ENCODE data around the gene ADGRD1. TPM values are rescaled to one million over a fixed set of nuclear protein-coding genes. Genes with fewer than 3 reads are reported as not detected.

Gene ADGRD1
- polyA plus RNA-seq, 1 of the 3 experiments (the other 2 are of a cell fraction): not detected

DNA sequence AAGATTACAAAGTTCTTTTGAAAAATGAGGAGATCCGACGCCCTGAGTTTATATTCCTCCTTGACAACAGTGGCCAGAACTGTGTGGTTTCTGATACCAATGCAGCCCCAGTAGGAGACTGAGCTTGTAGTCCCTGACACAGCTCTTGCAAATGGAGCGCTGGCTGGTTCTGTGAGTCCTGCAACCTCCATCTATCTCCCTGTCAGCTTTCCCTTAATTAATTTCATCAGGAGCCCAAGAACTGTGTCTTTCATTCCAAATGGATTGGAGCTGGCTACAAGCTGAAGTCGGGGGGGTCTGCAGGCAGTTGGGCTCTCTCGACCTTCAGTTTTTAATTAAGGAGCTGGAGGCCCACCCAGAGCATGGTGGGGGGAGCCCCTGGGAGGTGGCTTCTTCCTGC is 160.6 kb downstream of the ADGRD1 start:
- no peaks in the 10 kb centered on the region for H4K20me1 ChIP-seq (ENCODE audit: insufficient read depth)
- no peak overlapping the region for H3K4me3 ChIP-seq (ENCODE audit: low read depth in 2 of 2, low read length in 1 of 2)
- H3F3A ChIP-seq (replicated peaks; ENCODE audit: insufficient read depth): no peaks in the 10 kb centered on the region
- H3K27ac ChIP-seq (ENCODE audit: low read depth in 2 of 2, low read length in 1 of 2): no peak overlapping the region; a peak in 1 of 4 replicates
- H3K9me3 ChIP-seq: no peaks in the 10 kb centered on the region
- no peaks in the 10 kb centered on the region for H3K27me3 ChIP-seq (ENCODE audit: insufficient read depth)
- TF ChIP-seq RCOR1 (IDR thresholded peaks at IDR 0.05; ENCODE audit: low read length) (0 out of 2 replicates have a peak, but pooled peaks have one; percentile 19), YY1 (IDR thresholded peaks at IDR 0.05; ENCODE audit: low read depth) (no peak), TCF12 (IDR thresholded peaks at IDR 0.05) (no peak)
- peak; percentile 73 for DNase-seq
- peaks cover 0 to 29% of the 10 kb centered on the region in 2 experiments; a peak in 2 of 4 replicates for H3K4me1 ChIP-seq (ENCODE audit: control insufficient read depth in 1 of 2, insufficient read depth in 2 of 2, low read depth in 1 of 2, low read length in 1 of 2)
- 34% methylated on average over 5 of the region's 5 CpGs for WGBS (ENCODE audit: low lambda C conversion rate)
- H2AFZ ChIP-seq (ENCODE audit: low read depth): no peak overlapping the region
- H3K4me2 ChIP-seq: no peak overlapping the region
- CTCF ChIA-PET: interaction anchor here (0.9 to 11.0 kb wide), 7 partner anchors 9 to 341 kb away, joined by 3 to 135 read pairs (median 14); no protein-coding TSS in a partner anchor
- no peaks in the 10 kb centered on the region for H3K79me2 ChIP-seq (ENCODE audit: insufficient read depth)
- no peaks in the 10 kb centered on the region for H3K9me2 ChIP-seq
- no peak overlapping the region for H3K9ac ChIP-seq
- POLR2A ChIA-PET: no interaction called here
- no peaks in the 10 kb centered on the region for H3K36me3 ChIP-seq (replicated peaks in 1 of 2; ENCODE audit: control insufficient read depth in 1 of 2, insufficient read depth in 2 of 2, low read length in 1 of 2)

DNA sequence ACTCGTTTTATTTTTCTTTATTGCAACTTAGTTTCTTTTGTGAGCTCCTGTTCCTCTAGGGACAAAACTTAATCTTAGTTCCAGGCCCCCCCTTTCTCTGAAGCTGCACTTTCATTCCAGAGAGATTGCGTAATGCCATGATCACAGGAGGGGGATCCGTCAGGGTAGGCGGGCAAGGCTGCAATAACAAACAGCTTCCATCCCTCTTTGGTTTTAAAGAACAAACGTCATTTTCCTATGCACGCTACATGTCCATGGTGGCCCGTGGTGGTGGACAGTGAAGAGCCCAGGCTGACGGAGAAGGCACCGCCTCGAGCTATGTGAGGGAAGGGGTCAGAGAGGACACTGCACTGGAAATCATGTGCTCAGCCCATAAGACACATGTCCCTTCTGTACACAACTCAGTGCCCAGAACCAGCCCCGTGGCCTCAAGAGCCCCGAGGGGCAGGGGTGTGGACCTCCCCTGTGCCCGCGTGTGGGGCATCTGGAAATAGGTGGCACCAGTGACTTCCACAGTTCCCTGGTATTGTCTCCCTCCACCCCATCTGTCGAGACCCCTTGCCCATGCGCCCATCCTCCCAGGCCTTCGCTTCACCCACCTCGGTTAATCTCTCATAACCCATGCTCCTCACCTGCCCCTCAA is 161.4 kb downstream of the ADGRD1 start:
- Histone ChIP-seq H3K9ac (no peak overlapping the region), H3K9me3 (no peaks in the 10 kb centered on the region), H3K79me2 (ENCODE audit: insufficient read depth) (no peaks in the 10 kb centered on the region), H3K4me2 (no peak overlapping the region), H3K4me3 (ENCODE audit: low read depth in 2 of 2, low read length in 1 of 2) (no peak overlapping the region), H3K9me2 (no peaks in the 10 kb centered on the region), H3K27ac (ENCODE audit: low read depth in 2 of 2, low read length in 1 of 2) (no peak overlapping the region), H2AFZ (ENCODE audit: low read depth) (no peak overlapping the region), H4K20me1 (ENCODE audit: insufficient read depth) (no peaks in the 10 kb centered on the region), H3K4me1 (ENCODE audit: control insufficient read depth in 1 of 2, insufficient read depth in 2 of 2, low read depth in 1 of 2, low read length in 1 of 2) (peaks cover 0 to 29% of the 10 kb centered on the region in 2 experiments; a peak in 2 of 4 replicates), H3K27me3 (ENCODE audit: insufficient read depth) (no peaks in the 10 kb centered on the region), H3F3A (replicated peaks; ENCODE audit: insufficient read depth) (no peaks in the 10 kb centered on the region), H3K36me3 (replicated peaks in 1 of 2; ENCODE audit: control insufficient read depth in 1 of 2, insufficient read depth in 2 of 2, low read length in 1 of 2) (no peaks in the 10 kb centered on the region)
- TF ChIP-seq, protein P1, sequence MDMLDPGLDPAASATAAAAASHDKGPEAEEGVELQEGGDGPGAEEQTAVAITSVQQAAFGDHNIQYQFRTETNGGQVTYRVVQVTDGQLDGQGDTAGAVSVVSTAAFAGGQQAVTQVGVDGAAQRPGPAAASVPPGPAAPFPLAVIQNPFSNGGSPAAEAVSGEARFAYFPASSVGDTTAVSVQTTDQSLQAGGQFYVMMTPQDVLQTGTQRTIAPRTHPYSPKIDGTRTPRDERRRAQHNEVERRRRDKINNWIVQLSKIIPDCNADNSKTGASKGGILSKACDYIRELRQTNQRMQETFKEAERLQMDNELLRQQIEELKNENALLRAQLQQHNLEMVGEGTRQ (IDR thresholded peaks at IDR 0.05; ENCODE audit: borderline replicate concordance, low read depth, low read length): no peak
- TF ChIP-seq RXRA (IDR thresholded peaks at IDR 0.05; ENCODE audit: borderline replicate concordance, low read depth) (no peak), RFX5 (IDR thresholded peaks at IDR 0.05; ENCODE audit: low read length) (no peak), PBX3 (IDR thresholded peaks at IDR 0.05) (no peak), NRF1 (IDR thresholded peaks at IDR 0.05; ENCODE audit: low read depth, low read length) (no peak), EZH2phosphoT487 (IDR thresholded peaks at IDR 0.05; ENCODE audit: borderline replicate concordance, low read depth) (no peak), SMC3 (IDR thresholded peaks at IDR 0.05; ENCODE audit: low read depth, low read length) (no peak), YY1 (IDR thresholded peaks at IDR 0.05; ENCODE audit: low read depth) (no peak), EP300 (IDR thresholded peaks at IDR 0.05; ENCODE audit: borderline replicate concordance in 1 of 2, low read depth in 1 of 2, low read length in 1 of 2) (no peak), TEAD4 (IDR thresholded peaks at IDR 0.05; ENCODE audit: borderline replicate concordance, insufficient read depth) (no peak), TAF1 (IDR thresholded peaks at IDR 0.05; ENCODE audit: borderline replicate concordance, low read depth, low read length) (no peak), NFIC (IDR thresholded peaks at IDR 0.05; ENCODE audit: borderline replicate concordance) (no peak), ZBTB33 (IDR thresholded peaks at IDR 0.05; ENCODE audit: borderline replicate concordance, low read depth) (no peak), TCF12 (IDR thresholded peaks at IDR 0.05) (no peak), FOSL2 (IDR thresholded peaks at IDR 0.05; ENCODE audit: borderline replicate concordance, low read depth) (no peak), CHD2 (IDR thresholded peaks at IDR 0.05; ENCODE audit: low read length, partially characterized antibody) (no peak), RAD21 (IDR thresholded peaks at IDR 0.05; ENCODE audit: low read length) (no peak), GATA2 (CRISPR knock-in tag; IDR thresholded peaks at IDR 0.05) (no peak)
- ChIA-PET CTCF (interaction anchor here (0.9 to 11.0 kb wide), 6 partner anchors 9 to 340 kb away, joined by 3 to 135 read pairs (median 14); no protein-coding TSS in a partner anchor), POLR2A (no interaction called here)
- no peak for DNase-seq
- 55% methylated on average over 12 of the region's 18 CpGs for WGBS (ENCODE audit: low lambda C conversion rate)

Measured in SK-N-SH (cell line).